Astrocyte of the spinal cord (primary cell): ENCODE results near the gene MAN1A2.

Experiments used
- DNase-seq: peaks from one replicate; pipeline ENCODE4 v3.0.0; 2011; ENCODE audit warnings: low read depth, low spot score
- H3K4me3 ChIP-seq: 2 replicates; pipeline ENCODE4 v1.5.1; 2011; ENCODE audit warnings: low read depth, mild to moderate bottlenecking, low read length, moderate library complexity
- in situ Hi-C: cut with HindIII; loops from 2 replicates; pipeline ENCODE4 v1.10.0; 2017; ENCODE audit warnings: low sequenced_read_pairs
- TF ChIP-seq, protein P1 (sequence below): IDR thresholded peaks from 2 replicates; pipeline ENCODE4 v1.5.1; 2012; ENCODE audit warnings: low read depth, mild to moderate bottlenecking, low read length, inconsistent platforms

Gene MAN1A2

DNA sequence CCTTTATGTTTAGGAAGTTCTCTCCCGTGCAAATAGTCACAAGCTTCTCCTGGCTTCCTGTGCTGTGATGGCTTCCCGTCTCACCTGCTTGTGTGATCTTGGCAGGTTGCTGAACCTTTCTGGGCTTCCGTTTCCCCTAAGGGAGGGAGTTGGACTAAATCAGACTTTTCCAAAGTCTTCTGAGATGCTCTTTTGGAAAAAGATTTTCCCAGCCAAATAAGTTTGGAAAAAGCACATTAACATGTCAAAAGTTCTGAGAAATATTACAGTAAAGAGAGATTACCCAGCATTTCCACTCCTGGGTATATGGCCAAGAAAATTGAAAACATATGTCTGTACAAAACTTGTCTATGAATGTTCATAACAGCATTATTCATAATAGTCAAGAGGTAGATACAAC, 202.6 kb downstream of the MAN1A2 start:
- no peak for DNase-seq
- TF ChIP-seq, protein P1, sequence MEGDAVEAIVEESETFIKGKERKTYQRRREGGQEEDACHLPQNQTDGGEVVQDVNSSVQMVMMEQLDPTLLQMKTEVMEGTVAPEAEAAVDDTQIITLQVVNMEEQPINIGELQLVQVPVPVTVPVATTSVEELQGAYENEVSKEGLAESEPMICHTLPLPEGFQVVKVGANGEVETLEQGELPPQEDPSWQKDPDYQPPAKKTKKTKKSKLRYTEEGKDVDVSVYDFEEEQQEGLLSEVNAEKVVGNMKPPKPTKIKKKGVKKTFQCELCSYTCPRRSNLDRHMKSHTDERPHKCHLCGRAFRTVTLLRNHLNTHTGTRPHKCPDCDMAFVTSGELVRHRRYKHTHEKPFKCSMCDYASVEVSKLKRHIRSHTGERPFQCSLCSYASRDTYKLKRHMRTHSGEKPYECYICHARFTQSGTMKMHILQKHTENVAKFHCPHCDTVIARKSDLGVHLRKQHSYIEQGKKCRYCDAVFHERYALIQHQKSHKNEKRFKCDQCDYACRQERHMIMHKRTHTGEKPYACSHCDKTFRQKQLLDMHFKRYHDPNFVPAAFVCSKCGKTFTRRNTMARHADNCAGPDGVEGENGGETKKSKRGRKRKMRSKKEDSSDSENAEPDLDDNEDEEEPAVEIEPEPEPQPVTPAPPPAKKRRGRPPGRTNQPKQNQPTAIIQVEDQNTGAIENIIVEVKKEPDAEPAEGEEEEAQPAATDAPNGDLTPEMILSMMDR, result no peak
- no peak overlapping the region for H3K4me3 ChIP-seq
- in situ Hi-C loops, result no loop called here

DNA sequence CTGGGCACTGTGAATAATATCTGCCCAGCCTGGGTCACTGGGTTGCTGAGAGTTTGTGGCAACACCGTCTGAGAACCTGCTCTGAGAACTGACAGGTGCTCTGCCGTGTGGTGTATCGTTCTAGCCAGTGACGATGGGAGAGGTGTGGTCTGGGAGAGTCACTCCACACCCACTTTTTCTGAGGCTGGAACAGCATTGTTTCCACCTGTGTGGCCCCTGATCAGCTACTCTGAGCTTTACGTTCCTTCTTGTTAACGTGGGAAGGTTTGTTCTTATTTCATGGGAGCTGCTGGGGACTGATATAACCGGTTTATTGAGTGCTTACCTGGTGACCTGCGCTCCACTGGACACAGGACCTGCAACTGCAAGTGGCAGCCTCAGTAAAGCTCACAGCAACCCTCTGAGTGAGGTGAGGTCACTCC, 203.8 kb downstream of the MAN1A2 start:
- H3K4me3 ChIP-seq, result no peak overlapping the region
- in situ Hi-C loops, result no loop called here

DNA sequence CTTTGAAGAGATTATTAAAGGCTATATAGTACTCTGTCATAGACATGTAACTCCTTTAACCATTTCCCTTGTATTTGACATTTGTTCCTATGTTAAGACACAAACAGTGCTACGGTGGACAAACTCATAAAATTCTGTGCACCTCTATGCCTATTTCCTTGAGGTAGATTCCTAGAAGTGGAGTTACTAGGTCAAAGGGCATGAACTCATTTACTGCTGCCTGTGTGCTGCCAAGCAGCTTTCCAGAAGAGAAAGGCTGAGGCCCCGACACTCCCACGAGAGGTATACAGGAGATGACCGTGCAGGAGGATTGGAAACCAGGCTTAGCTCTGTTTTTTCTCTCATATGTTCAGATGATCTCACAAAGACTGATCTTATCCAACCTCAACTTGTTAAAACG, 204.2 kb downstream of the MAN1A2 start:
- no peak for DNase-seq
- TF ChIP-seq, protein P1, result no peak
- no peak overlapping the region for H3K4me3 ChIP-seq
- in situ Hi-C loops, result no loop called here

More for the DNA sequence above, 203.8 kb downstream of the MAN1A2 start:
- no peak for DNase-seq
- TF ChIP-seq, protein P1, result no peak

DNA sequence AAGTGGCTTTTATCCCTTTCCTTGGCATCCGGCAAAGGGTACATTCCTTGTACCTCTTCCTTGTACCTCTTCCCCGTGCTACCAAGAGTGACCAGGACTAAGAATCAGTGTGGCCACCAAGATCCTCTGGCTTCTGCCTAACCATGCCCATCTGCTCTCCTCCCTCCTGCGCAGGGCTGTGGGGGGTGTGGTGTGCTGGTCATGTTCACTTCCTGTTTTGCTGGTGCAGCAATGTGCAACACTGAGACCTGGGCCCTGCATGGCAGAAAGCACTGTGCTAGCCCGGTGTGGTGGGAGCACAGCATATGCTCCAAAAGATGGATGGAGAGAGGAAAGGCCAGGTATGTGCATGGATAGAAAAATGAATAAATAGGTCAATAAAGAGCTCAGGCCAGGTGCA, 205.3 kb downstream of the MAN1A2 start:
- TF ChIP-seq, protein P1, result no peak
- no peak for DNase-seq
- H3K4me3 ChIP-seq, result no peak overlapping the region
- in situ Hi-C loops, result no loop called here

- in situ Hi-C loops, result no loop called here
- TF ChIP-seq, protein P1, result no peak
- no peak overlapping the region for H3K4me3 ChIP-seq
- DNase-seq, result peak; percentile 75
Measured at GRCh38 chr1:117573386-117574023, 206.3 kb downstream of the MAN1A2 start.

DNA sequence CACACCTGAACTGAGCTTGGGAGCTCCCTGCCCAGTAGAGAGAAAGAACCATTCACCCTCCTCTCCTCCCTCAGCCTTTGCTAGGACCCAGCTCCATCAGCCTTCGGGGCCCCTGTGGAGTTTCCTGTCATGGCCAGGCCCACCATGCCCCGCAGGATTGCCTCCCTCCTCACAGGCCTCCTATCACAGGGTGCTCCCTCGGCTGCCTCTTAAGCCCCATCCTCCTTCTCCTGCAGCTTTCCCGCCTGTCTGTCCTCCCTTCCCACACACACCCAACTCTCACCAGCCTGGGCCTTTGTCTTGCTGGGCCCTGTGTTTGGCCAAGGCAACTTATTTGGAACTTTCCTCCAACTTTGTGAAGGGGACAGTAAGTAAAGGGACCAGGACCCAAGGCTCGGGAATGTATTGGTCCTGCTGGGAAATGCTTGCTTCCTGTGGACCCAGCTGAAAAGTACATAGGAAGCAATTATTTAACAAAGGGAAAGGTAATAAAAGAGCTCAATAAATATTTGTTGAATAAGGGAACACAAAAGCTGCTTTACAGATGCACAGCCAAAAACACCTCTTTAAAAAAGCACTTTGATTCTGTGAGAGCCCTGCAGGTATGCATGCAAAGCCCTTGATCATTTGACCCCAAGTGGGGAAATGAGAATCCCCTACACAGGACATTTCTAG, 207.0 kb downstream of the MAN1A2 start:
- TF ChIP-seq, protein P1, result no peak
- in situ Hi-C loops, result no loop called here
- no peak for DNase-seq
- no peak overlapping the region for H3K4me3 ChIP-seq
